A204.1 (cell line): Measurements from ENCODE around the gene POTEB.
"Not testable (repeated sequence)": the region's sequence is repeated elsewhere in the genome, so short reads cannot be mapped to it uniquely, and the experiment has no call there.

Experiments used
- FAIRE-seq: peaks from 2 replicates; lab custom pipeline; 2012; peaks lifted over from hg19 to GRCh38; lab: Jason Lieb, UNC

Gene POTEB

GRCh38 chr15:21877635-21878034 lies at the start of gene POTEB:
TSS of gene POTEB (minus strand) at chr15:21877735. CDS start at chr15:21877246, 489 bp downstream.
- not testable (repeated sequence) for FAIRE-seq

GRCh38 chr15:21890955-21891354 lies 13.4 kb upstream of the POTEB start:
- not testable (repeated sequence) for FAIRE-seq

GRCh38 chr15:21889542-21889941 lies 12.0 kb upstream of the POTEB start:
- not testable (repeated sequence) for FAIRE-seq

- not testable (repeated sequence) for FAIRE-seq
Measured at GRCh38 chr15:21838831-21839230, 38.7 kb downstream of the POTEB start.
